GM12872 (cell line): ENCODE measurements around the gene FKBP5.

Source experiments
- TF ChIP-seq, protein P1 (sequence below): IDR thresholded peaks from 3 replicates; pipeline ENCODE4 v1.5.1; 2011; ENCODE audit warnings: low read depth, mild to moderate bottlenecking, low read length, moderate library complexity; ENCODE audit not compliant: insufficient read depth

FKBP5 gene

GRCh38 chr6:35683267-35683666 lies 5.4 kb downstream of the FKBP5 start:
- TF ChIP-seq, protein P1, sequence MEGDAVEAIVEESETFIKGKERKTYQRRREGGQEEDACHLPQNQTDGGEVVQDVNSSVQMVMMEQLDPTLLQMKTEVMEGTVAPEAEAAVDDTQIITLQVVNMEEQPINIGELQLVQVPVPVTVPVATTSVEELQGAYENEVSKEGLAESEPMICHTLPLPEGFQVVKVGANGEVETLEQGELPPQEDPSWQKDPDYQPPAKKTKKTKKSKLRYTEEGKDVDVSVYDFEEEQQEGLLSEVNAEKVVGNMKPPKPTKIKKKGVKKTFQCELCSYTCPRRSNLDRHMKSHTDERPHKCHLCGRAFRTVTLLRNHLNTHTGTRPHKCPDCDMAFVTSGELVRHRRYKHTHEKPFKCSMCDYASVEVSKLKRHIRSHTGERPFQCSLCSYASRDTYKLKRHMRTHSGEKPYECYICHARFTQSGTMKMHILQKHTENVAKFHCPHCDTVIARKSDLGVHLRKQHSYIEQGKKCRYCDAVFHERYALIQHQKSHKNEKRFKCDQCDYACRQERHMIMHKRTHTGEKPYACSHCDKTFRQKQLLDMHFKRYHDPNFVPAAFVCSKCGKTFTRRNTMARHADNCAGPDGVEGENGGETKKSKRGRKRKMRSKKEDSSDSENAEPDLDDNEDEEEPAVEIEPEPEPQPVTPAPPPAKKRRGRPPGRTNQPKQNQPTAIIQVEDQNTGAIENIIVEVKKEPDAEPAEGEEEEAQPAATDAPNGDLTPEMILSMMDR, result no peak

DNA sequence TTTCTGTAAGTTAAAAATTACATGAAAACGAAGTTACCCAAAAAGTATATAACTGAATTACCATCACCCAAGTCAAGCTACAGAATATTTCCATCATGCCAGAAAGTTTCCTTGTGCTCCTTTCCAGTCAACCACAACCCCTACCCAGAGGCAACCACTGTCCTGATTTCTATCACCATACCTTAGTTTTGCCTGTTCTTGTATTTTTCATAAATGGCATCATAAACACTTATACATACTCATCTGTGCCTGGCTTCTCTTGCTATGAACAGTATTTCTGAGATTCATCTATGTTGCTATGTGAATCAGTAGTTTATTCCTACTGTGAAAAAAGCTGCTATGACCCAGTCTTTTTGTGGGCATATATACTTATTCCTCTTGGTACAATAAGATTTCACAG lies 7.4 kb downstream of the FKBP5 start:
- TF ChIP-seq, protein P1, result no peak

- TF ChIP-seq, protein P1, result no peak
Measured at GRCh38 chr6:35679399-35679798, 9.3 kb downstream of the FKBP5 start.

- TF ChIP-seq, protein P1, result no peak
Measured at GRCh38 chr6:35678814-35679213, 9.9 kb downstream of the FKBP5 start.

GRCh38 chr6:35678021-35678654 lies 10.6 kb downstream of the FKBP5 start:
- TF ChIP-seq, protein P1, result no peak

DNA sequence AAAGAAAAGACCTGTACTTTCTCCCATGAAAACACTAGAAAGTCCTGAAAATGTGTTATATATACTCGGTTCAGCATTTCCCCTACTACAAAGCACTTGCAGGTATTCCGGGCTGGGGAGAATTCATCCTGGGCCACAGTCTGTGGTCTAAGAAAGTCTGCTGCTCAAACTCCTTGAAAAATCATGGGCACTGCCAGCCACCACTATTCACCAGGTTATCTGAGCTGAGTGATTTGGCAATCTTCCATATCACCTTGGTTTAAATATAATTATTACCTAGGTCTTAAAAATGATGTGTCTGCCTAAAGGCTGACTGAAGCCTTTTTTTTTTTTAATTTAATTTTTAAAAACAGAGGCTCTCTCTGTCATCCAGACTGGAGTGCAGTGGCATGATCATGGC lies 11.3 kb downstream of the FKBP5 start:
- TF ChIP-seq, protein P1, result no peak

GRCh38 chr6:35675871-35676459 lies 12.8 kb downstream of the FKBP5 start:
- TF ChIP-seq, protein P1, result no peak
